GM18526 (cell line): Measurements from ENCODE around the gene UMAD1.

ENCODE experiments used
- POLR2A ChIP-seq: IDR thresholded peaks from 3 replicates; pipeline ENCODE4 v1.6.1; 2011; ENCODE audit not compliant: insufficient read length; ENCODE audit errors: extremely low read depth

UMAD1 gene

DNA sequence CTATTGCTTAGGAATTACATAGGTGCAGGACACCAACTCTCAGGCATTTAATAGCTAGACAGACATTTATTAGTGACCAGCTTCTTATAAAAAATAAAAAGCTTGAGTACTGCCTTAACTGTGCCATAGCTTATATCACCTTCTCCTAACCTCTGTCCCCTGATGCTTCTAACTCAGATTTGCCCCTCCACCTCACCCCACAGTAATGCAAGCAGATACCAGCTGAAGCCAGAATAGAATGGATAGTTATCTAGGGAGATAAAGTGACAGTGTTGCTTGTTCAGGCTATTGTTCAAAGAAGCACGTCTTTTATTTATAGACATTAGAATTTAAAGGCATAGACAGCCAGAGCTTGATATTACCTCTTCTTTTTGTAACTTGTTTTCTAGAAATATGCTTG is 228.5 kb downstream of the UMAD1 start:
- no peak for TF ChIP-seq POLR2A

DNA sequence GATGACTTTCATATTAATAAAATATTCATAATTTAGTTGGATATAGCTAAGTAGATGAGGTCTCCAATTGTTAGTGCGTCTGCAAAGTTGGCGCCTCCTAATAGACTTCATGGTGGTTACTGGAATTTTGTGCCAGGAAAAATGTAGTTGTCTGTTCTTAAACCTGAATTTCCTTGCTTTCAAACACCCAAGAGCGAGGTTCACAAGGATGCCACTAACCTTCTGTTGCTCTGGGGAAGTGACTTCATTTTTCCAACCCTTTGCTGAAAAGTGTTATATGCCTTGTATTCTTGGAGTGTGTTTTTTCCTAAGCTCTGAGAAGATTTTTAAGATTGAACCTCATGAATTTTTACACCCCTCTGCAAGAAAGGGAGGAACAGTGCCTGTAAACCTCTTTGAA is 229.1 kb downstream of the UMAD1 start:
- TF ChIP-seq POLR2A, result no peak

DNA sequence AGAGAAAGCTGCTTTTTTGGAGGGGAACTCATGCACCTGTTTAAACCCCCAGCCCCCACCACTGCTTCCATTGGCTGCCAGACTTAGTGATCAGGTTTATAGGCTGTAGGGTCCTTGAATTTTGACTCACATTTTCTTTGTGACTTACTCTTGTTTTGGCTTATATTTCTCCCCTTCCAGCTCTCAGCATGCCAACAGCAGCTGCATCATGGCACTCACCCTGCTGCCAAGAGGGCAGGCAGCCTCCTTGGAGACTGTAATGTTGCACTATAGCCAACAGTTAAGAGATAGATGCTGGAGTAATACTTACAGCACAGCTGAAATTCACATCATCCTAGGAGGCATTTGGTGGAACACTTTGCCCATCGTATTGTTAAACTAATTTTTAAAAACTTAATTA is 230.0 kb downstream of the UMAD1 start:
- TF ChIP-seq POLR2A, result no peak

DNA sequence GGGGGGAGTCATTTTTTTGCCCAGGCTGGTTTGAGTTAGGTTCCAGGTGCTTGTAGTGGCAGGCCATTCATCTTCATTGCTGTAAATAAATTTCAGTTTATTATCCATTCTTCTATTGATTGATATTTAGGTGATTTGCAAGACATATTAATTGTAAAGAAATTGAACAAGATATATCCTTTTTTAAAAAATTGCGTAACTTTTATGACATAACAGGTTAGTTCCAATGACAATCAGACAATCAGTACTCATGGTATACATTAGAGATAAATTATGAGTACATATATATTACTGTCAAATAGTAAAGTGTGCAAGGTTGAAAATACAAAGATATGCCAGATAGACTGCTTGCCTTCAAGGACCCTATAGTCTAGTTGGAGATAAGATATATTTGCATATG is 235.9 kb downstream of the UMAD1 start:
- TF ChIP-seq POLR2A, result no peak

DNA sequence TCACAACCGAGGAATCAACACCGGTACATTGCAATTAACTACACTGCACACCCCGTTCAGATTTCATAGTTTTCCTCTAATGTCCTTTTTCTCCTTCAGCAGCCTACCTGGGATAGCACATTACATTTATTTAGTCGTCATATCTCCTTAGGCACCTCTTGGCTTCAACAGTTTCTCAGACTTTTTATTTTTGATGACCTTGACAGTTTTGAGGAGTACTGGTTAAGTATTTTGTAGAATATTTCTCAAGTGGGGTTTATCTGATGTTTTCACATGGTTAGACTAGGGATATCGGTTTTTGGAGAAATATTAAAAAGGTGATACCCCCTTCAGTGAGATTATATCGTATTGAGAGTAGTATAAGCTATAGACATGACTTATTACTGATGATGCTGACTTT is 241.0 kb downstream of the UMAD1 start:
- no peak for TF ChIP-seq POLR2A

DNA sequence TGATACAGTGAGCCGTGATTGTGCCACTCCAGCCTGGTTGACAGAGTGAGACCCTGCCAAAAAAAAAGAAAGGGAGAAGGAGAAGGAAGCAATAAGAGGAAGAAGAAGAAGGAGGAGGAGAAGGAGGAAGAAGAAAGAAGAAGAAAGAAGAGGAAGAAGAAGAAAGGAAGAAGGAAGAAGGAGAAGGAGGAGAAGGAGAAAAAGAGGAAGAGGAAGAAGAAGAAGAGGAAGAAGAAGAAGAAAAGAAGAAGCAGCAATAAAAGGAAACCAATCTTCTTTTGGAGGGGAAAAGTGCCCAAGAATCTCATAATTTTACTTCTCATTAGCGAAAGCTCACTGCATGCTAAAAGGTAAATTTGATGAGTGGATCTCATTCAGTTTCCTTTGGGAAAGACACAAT is 242.3 kb downstream of the UMAD1 start:
- no peak for TF ChIP-seq POLR2A

DNA sequence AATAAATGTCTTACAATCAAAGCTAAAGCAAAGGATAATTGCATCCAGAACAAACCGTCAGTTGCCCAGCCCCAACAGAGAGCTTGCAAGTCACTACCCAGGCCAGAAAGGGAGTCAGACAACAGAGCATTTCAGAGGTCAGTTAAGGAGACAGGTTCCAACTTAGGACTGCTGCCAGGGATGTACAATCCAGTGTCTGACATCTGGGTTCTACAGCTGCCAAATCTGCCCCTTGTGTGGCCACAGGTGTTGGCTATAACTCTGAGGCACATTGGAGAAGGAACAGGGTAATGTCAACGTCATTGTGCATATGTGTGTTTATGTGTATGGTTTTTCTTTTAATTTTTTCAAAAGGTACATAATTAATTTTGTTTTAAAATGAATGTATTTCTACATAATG is 242.8 kb downstream of the UMAD1 start:
- TF ChIP-seq POLR2A, result no peak

DNA sequence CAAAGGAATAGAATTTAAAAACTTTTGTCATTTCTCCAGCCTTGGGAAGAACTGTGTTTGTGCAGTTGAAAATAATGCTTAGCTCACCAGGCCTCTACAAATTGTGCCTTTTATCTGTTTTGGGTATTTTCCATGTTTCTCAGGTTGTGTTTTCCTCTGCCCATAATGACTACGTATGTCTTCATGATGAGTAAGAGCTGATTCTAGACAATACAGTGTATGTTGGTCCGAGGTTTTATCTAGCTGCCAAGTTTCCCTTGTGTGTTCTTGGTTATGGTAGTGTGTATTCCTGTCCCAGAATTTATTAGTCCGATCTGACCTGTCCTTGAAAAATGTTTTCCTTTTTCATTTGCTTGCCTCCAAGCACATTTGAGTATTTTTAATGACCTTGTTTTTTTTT is 244.3 kb downstream of the UMAD1 start:
- no peak for TF ChIP-seq POLR2A

DNA sequence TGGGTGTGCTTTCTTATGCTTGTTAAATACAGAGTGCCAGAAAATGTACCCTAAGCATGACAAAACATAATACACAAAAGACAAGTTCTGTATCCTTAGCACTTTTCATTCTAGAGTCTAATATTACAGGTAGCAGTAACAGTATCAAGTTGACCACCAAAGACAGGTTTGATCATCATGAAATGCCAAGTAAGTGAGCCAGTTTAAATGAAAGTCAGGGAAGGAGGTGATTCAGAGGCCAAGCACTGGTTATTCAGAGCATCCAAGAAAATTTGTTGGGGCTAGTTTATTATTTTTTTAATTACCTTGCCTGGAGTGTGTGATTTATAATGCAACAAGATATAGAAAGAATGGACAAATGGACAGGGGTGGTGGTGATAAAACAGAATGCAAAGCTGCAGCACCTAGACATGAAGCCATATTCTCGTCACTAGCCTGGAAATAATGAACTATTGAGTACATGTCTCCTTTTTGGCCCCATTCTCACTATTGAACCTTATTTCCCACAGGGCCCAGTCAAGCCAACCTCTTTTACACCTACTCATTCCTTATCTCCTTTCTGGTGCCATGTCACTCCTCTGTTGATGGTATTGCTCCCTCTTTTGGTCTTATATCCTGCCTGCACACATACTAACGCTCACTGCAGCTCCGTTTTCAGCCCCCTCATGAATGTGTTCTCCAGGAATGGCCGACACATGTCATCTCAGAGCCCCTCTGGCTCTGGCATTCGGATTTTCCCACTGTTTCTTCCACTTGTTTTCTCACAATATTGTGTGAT is 249.4 kb downstream of the UMAD1 start:
- TF ChIP-seq POLR2A, result no peak

DNA sequence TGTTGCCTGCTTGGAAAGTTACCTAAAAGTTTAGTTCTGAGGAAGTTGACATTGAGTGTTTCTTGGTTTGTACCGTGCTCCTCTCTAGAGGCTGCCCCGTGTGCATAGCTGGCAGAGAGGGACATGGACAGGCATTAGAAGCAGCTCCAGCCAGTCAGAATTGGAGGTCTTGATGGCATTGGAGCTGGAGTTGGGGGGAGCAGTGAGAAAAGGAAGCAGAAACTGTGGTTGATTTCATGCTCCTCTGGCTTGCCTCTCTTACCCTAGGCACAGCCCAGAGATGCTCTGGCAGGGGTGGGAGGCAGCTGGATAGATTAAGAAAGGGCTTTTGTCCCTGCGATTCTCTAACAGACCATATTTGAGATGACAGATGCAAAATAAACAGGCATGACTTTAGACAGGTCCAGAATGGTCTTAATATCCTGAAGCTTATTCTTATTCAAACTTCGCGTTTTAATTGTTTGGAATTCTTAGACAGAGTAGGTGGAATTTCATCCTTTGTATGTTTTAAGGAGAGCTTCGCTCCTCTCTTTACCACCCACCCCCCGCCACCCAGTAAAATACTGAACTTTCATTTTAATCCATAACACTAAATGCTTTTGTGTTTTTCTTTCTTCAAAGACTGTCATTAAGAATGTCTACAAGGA is 254.6 kb downstream of the UMAD1 start:
- TF ChIP-seq POLR2A, result no peak

DNA sequence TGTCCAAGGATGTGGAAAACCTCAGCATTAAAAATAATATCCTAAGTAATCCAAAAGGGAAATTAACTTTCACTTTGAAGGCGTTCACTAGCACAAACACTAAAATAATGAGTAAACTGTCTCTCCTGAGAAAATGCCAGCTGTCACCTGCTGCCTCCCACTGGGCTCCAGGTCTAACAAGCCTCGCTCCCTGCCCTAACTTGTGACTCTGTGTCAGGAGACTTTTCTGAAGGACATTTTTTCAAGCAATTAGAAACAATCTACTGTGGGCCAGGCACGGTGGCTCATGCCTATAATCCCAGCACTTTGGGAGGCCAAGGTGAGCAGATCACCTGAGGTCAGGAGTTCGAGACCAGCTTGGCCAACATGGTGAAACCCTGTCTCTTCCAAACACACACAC is 255.2 kb downstream of the UMAD1 start:
- TF ChIP-seq POLR2A, result no peak

DNA sequence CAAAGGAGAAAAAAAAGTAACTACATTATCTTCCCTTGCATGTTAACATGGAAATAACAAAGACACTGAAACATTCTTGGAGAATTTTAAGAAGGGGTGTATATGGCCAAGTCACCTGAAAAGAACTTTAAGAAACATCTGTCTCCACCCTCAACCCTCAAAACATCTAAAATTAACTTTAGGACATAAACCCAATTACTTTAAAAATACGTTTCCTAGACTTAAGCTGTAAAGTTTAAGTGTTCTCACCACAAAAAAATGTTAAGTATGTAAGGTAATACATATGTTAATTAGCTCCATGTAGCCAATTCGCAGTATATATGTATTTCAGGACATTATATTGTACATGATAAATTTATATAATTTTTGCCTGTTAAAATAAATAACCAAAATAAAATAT is 257.0 kb downstream of the UMAD1 start:
- no peak for TF ChIP-seq POLR2A

DNA sequence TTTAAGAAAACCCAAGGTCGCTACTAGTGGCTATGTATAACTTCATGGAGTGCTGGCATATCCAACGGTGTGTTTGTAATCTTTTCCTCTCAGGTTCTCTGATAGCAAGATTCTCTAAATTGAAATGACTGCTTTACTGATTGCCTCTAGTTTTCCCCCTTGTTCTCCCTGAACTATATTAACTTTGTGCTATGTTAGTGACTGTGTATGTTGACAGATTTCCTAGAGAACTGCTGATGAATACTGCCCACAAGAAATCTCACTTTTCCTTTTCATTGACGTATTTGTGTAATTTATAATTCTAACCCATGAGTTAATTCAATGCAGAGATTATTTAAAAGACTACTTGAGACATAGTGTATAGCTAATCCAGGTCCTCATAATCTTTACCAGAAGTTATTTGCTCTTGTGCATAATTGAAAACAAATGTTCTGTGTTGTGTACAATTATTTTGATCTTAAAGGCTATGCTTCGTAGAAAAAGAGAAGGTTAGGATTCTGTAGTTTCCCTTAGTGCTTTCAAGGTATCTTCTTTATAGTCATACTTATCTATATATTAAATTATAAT is 257.5 kb downstream of the UMAD1 start:
- TF ChIP-seq POLR2A, result no peak

DNA sequence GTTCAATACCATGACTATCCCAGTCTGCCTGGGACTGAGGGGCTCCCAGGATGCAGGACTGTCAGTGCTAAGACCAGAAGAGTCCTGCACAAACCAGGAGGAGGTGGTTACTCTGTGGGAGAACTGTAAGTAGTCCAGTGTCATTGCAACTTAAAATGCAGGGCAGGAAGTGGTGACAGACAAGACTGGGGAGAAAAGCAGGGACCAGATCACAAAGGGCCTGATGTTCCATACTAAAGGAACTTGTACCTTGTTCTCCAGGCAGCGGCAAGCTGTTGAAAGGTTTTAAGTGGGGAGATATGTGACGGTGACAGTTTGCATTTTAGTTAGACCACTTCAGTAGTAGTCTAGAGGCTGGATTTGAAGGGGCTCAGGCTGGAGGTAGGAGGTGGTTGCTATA is 262.3 kb downstream of the UMAD1 start:
- no peak for TF ChIP-seq POLR2A

DNA sequence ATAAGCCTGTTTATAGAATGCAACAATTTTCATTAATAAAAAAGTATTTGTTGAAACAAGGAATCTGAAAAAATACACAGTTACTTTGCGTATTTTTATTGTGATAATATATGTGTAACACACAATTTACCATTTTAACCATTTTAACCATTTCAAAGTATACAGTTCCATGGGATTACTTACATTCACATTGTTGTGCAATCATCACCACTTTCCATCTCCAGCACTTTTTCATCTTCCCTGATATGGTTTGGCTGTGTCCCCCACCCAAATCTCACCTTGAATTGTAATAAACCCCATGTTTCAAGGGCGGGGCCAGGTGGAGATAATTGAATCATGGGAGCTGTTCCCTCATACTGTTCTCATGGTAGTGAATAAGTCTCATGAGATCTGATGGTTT is 266.8 kb downstream of the UMAD1 start:
- TF ChIP-seq POLR2A, result no peak

DNA sequence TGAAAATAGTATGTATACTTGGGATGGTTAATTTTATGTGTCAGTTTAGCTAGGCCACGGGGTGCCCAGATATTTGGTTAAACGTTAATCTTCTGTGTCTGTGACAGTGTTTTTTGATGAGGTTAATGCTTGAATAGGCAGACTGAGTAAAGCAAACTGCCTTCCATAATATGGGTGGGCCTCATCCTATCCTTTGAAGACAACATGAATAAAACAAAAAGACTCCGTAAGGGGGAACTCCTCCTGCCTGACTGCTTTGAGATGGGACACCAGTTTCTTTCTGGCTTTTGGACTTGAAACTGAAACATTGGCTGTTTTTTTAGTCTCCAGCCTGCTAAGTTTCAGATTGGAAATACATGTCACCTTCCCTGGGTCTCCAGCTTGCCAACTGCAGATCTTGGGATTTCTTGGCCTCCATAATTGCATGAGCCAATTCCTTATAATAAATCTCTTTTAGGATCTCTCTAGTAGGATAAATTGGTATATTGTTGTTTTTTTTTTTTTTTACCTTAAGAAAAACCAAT is 268.1 kb downstream of the UMAD1 start:
- TF ChIP-seq POLR2A, result no peak
